HepG2 (cell line): ENCODE measurements around the gene CLIC3. TPM values are rescaled to one million over a fixed set of nuclear protein-coding genes. Genes with fewer than 3 reads are reported as not detected.

Source experiments
- ATF7-NPFF ChIP-seq: sonication (generic); formaldehyde crosslinking; IDR thresholded peaks from 2 replicates; pipeline ENCODE4 v1.8.1; 2023; ENCODE audit warnings: mild to moderate bottlenecking, low read depth, missing genetic modification reagents, moderate library complexity
- HNRNPH1 ChIP-seq: fragments of 200-400 bp; formaldehyde crosslinking; optimal IDR thresholded peaks from 2 replicates; pipeline ENCODE3; 2017; ENCODE audit warnings: mild to moderate bottlenecking, low read depth, low read length
- JUNB ChIP-seq: sonication (generic); formaldehyde crosslinking; IDR thresholded peaks from 2 replicates; pipeline ENCODE4 v1.8.0; 2022; ENCODE audit warnings: missing genetic modification reagents, mild to moderate bottlenecking, borderline replicate concordance
- NCOR1 ChIP-seq: fragments of 200-600 bp; sonication (generic); IDR thresholded peaks from 2 replicates; pipeline ENCODE4 v1.7.0; 2017; ENCODE audit warnings: antibody characterized with exemption, low read length, borderline replicate concordance
- PHB2 ChIP-seq: fragments of 450-650 bp; IDR thresholded peaks from 2 replicates; pipeline ENCODE4 v1.6.1; 2018; ENCODE audit not compliant: partially characterized antibody
- PPARG ChIP-seq: conservative IDR thresholded peaks from 2 replicates; pipeline ENCODE4 v1.6.1; 2016; ENCODE audit warnings: missing biosample characterization, missing genetic modification reagents
- SSRP1 ChIP-seq: IDR thresholded peaks from 2 replicates; pipeline ENCODE4 v1.6.1; 2016; ENCODE audit warnings: control low read depth
- ZMYM4 ChIP-seq: sonication (generic); formaldehyde crosslinking; IDR thresholded peaks from 2 replicates; pipeline ENCODE4 v1.8.1; 2023; ENCODE audit warnings: mild to moderate bottlenecking, missing genetic modification reagents
- ZNF468 ChIP-seq: sonication (generic); formaldehyde crosslinking; IDR thresholded peaks from 2 replicates; pipeline ENCODE4 v1.8.0; 2022; ENCODE audit warnings: mild to moderate bottlenecking, moderate library complexity, missing genetic modification reagents
- polyA plus RNA-seq, 8 experiments: library from polyadenylated mRNA; depleted of rRNA in 3 of 8; stranded (reverse) in 7 of 8; unstranded in 1 of 8; fragments of >200 nt; fragmentation: Illumina TruSeq in 4 of 8; extraction: Trizol in 4 of 8; gene quantifications; 2 replicates each; pipeline versions ENCODE4 v1.2.1 to v1.2.3, GENCODE V29; 2011 to 2016; ENCODE audit warnings: low read depth in 4 of 8, missing spikeins in 1 of 8, mixed read lengths in 1 of 8; ENCODE audit not compliant: insufficient read depth in 1 of 8
- total RNA-seq, 5 experiments: library from RNA; depleted of rRNA; stranded (reverse); fragments of >200 nt; fragmentation: Illumina TruSeq; extraction: Trizol; gene quantifications; 2 replicates each; pipeline ENCODE4 v1.2.3, GENCODE V29; 2016; ENCODE audit warnings: low read depth in 1 of 5
- TF ChIP-seq, protein P1 (sequence below): sonication (generic); formaldehyde crosslinking; IDR thresholded peaks from 2 replicates; pipeline ENCODE4 v1.8.0; 2022; ENCODE audit warnings: mild to moderate bottlenecking, missing genetic modification reagents
- TF ChIP-seq, protein P2 (sequence below): sonication (generic); formaldehyde crosslinking; IDR thresholded peaks from 2 replicates; pipeline ENCODE4; 2020; ENCODE audit warnings: missing genetic modification reagents, mild to moderate bottlenecking, borderline replicate concordance
- TF ChIP-seq, protein P3 (sequence below), 2 experiments: sonication (generic) in 1 of 2; formaldehyde crosslinking in 1 of 2; IDR thresholded peaks; 2 replicates each; pipeline versions ENCODE4 v1.4.0 to v1.6.1; 2018 to 2020; ENCODE audit warnings: missing genetic modification reagents in 2 of 2, borderline replicate concordance in 1 of 2, low read depth in 1 of 2, mild to moderate bottlenecking in 1 of 2, missing biosample characterization in 1 of 2
- TF ChIP-seq, protein P4 (sequence below): sonication (generic); formaldehyde crosslinking; IDR thresholded peaks from 2 replicates; pipeline ENCODE4 v1.4.0; 2020; ENCODE audit warnings: mild to moderate bottlenecking, missing genetic modification reagents, borderline replicate concordance
- TF ChIP-seq, protein P5 (sequence below), 2 experiments: sonication (generic) in 1 of 2; formaldehyde crosslinking in 1 of 2; IDR thresholded peaks; 2 replicates each; pipeline versions ENCODE4 v1.5.1 to v1.6.1; 2011 to 2020; ENCODE audit warnings: borderline replicate concordance in 1 of 2, low read depth in 1 of 2, low read length in 1 of 2, mild to moderate bottlenecking in 1 of 2, missing genetic modification reagents in 1 of 2, moderate library complexity in 1 of 2

Gene CLIC3
- total and polyA plus RNA-seq, 2 of the 13 experiments (the other 11 are each of a cell fraction or from before 2014, with no cell fraction given) = 0.51 to 1.5 TPM

DNA sequence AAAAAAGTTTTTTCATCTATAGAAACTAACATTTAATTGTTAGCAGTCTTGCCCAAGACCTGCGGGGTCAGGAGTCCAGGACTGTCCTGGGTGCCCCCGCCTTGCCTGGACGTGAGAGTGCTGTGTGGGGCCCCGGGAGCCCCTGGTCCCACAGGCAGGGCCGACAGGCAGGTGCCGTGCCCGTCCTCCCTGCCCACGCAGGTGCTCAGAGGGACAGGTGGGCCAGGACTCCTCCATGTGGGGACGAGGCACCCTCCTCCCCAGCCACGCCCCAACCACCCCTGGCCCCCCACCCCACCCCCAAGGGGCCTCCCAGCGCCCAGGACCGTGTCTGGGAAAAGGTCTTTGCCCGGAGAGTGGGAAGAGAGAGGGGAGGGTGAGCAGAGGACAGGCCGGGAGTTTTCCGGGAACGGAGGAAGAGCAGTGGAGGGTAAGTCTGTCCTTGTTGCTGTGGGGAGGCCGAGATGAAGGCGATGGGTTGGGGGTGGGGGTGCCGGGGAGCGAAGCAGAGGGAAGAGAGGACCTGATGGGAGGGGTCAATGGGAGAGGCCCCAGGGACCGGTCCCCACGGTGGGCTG, 47.0 kb downstream of the CLIC3 start (continued):
- TF ChIP-seq, protein P1, sequence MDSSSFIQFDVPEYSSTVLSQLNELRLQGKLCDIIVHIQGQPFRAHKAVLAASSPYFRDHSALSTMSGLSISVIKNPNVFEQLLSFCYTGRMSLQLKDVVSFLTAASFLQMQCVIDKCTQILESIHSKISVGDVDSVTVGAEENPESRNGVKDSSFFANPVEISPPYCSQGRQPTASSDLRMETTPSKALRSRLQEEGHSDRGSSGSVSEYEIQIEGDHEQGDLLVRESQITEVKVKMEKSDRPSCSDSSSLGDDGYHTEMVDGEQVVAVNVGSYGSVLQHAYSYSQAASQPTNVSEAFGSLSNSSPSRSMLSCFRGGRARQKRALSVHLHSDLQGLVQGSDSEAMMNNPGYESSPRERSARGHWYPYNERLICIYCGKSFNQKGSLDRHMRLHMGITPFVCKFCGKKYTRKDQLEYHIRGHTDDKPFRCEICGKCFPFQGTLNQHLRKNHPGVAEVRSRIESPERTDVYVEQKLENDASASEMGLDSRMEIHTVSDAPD = no peak
- TF ChIP-seq ZMYM4 (CRISPR knock-in tag) (no peak), HNRNPH1 (no peak), PHB2 (no peak), PPARG (0 out of 2 replicates have a peak, but pooled peaks have one; percentile 15), JUNB (CRISPR knock-in tag) (no peak), NCOR1 (0 out of 2 replicates have a peak, but pooled peaks have one; percentile 40), ATF7-NPFF (CRISPR knock-in tag) (no peak), ZNF468 (CRISPR knock-in tag) (no peak), SSRP1 (0 out of 2 replicates have a peak, but pooled peaks have one; percentile 19)
- TF ChIP-seq, protein P2, sequence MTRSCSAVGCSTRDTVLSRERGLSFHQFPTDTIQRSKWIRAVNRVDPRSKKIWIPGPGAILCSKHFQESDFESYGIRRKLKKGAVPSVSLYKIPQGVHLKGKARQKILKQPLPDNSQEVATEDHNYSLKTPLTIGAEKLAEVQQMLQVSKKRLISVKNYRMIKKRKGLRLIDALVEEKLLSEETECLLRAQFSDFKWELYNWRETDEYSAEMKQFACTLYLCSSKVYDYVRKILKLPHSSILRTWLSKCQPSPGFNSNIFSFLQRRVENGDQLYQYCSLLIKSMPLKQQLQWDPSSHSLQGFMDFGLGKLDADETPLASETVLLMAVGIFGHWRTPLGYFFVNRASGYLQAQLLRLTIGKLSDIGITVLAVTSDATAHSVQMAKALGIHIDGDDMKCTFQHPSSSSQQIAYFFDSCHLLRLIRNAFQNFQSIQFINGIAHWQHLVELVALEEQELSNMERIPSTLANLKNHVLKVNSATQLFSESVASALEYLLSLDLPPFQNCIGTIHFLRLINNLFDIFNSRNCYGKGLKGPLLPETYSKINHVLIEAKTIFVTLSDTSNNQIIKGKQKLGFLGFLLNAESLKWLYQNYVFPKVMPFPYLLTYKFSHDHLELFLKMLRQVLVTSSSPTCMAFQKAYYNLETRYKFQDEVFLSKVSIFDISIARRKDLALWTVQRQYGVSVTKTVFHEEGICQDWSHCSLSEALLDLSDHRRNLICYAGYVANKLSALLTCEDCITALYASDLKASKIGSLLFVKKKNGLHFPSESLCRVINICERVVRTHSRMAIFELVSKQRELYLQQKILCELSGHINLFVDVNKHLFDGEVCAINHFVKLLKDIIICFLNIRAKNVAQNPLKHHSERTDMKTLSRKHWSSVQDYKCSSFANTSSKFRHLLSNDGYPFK (CRISPR knock-in tag) = no peak
- TF ChIP-seq, protein P3, sequence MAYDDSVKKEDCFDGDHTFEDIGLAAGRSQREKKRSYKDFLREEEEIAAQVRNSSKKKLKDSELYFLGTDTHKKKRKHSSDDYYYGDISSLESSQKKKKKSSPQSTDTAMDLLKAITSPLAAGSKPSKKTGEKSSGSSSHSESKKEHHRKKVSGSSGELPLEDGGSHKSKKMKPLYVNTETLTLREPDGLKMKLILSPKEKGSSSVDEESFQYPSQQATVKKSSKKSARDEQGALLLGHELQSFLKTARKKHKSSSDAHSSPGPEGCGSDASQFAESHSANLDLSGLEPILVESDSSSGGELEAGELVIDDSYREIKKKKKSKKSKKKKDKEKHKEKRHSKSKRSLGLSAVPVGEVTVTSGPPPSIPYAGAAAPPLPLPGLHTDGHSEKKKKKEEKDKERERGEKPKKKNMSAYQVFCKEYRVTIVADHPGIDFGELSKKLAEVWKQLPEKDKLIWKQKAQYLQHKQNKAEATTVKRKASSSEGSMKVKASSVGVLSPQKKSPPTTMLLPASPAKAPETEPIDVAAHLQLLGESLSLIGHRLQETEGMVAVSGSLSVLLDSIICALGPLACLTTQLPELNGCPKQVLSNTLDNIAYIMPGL (CRISPR knock-in tag; IDR thresholded peaks at IDR 0.05; ENCODE audit: borderline replicate concordance in 1 of 2, low read depth in 1 of 2) = no peak
- TF ChIP-seq, protein P4, sequence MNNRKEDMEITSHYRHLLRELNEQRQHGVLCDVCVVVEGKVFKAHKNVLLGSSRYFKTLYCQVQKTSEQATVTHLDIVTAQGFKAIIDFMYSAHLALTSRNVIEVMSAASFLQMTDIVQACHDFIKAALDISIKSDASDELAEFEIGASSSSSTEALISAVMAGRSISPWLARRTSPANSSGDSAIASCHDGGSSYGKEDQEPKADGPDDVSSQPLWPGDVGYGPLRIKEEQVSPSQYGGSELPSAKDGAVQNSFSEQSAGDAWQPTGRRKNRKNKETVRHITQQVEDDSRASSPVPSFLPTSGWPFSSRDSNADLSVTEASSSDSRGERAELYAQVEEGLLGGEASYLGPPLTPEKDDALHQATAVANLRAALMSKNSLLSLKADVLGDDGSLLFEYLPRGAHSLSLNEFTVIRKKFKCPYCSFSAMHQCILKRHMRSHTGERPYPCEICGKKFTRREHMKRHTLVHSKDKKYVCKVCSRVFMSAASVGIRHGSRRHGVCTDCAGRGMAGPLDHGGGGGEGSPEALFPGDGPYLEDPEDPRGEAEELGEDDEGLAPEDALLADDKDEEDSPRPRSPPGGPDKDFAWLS (CRISPR knock-in tag) = no peak
- TF ChIP-seq, protein P5, sequence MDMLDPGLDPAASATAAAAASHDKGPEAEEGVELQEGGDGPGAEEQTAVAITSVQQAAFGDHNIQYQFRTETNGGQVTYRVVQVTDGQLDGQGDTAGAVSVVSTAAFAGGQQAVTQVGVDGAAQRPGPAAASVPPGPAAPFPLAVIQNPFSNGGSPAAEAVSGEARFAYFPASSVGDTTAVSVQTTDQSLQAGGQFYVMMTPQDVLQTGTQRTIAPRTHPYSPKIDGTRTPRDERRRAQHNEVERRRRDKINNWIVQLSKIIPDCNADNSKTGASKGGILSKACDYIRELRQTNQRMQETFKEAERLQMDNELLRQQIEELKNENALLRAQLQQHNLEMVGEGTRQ (IDR thresholded peaks at IDR 0.05; ENCODE audit: low read depth, low read length) = no peak
- TF ChIP-seq, protein P5 (CRISPR knock-in tag; IDR thresholded peaks at IDR 0.05; ENCODE audit: borderline replicate concordance) = no peak
